Measurements from ENCODE around the gene SEPTIN1.

GRCh38 chr16:30380072-30380802 lies 2.1 kb downstream of the SEPTIN1 start:
- TF ChIP-seq, protein P1, sequence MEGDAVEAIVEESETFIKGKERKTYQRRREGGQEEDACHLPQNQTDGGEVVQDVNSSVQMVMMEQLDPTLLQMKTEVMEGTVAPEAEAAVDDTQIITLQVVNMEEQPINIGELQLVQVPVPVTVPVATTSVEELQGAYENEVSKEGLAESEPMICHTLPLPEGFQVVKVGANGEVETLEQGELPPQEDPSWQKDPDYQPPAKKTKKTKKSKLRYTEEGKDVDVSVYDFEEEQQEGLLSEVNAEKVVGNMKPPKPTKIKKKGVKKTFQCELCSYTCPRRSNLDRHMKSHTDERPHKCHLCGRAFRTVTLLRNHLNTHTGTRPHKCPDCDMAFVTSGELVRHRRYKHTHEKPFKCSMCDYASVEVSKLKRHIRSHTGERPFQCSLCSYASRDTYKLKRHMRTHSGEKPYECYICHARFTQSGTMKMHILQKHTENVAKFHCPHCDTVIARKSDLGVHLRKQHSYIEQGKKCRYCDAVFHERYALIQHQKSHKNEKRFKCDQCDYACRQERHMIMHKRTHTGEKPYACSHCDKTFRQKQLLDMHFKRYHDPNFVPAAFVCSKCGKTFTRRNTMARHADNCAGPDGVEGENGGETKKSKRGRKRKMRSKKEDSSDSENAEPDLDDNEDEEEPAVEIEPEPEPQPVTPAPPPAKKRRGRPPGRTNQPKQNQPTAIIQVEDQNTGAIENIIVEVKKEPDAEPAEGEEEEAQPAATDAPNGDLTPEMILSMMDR (conservative IDR thresholded peaks at IDR 0.05; ENCODE audit: low read length), result no peak
- no peak for TF ChIP-seq EZH2phosphoT487 (IDR thresholded peaks at IDR 0.05; ENCODE audit: borderline replicate concordance, low read depth, low read length)

Data from OCI-LY7 (cell line).